Testis (tissue), 2 donors: Measurements from ENCODE around the gene GPBP1.
"Not testable (repeated sequence)": the region's sequence is repeated elsewhere in the genome, so short reads cannot be mapped to it uniquely, and the experiment has no call there.

ENCODE experiments used
- POLR2A ChIP-seq: fragments of 450-650 bp; IDR thresholded peaks from one replicate; pipeline ENCODE4 v1.6.1; 2017; ENCODE audit warnings: antibody characterized with exemption, mild to moderate bottlenecking, moderate library complexity
- TF ChIP-seq, protein P1 (sequence below), 3 experiments: fragments of 450-650 bp in 2 of 3; fragments of 200-600 bp in 1 of 3; sonication (generic) in 1 of 3; IDR thresholded peaks; one replicate each; pipeline ENCODE4 v1.5.1; 2016 to 2019; ENCODE audit warnings: antibody characterized with exemption in 3 of 3, mild to moderate bottlenecking in 2 of 3, moderate library complexity in 1 of 3

DNA sequence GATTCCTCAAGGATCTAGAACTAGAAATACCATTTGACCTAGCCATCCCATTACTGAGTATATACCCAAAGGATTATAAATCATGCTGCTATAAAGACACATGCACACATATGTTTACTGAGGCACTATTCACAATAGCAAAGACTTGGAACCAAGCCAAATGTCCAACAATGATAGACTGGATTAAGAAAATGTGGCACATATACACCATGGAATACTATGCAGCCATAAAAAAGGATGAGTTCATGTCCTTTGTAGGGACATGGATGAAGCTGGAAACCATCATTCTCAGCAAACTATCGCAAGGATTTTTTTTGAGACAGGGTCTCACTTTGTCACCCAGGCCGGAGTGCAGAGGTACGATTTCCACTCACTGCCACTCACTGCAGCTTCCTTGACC is 8.7 kb upstream of the GPBP1 start:
- TF ChIP-seq, protein P1, sequence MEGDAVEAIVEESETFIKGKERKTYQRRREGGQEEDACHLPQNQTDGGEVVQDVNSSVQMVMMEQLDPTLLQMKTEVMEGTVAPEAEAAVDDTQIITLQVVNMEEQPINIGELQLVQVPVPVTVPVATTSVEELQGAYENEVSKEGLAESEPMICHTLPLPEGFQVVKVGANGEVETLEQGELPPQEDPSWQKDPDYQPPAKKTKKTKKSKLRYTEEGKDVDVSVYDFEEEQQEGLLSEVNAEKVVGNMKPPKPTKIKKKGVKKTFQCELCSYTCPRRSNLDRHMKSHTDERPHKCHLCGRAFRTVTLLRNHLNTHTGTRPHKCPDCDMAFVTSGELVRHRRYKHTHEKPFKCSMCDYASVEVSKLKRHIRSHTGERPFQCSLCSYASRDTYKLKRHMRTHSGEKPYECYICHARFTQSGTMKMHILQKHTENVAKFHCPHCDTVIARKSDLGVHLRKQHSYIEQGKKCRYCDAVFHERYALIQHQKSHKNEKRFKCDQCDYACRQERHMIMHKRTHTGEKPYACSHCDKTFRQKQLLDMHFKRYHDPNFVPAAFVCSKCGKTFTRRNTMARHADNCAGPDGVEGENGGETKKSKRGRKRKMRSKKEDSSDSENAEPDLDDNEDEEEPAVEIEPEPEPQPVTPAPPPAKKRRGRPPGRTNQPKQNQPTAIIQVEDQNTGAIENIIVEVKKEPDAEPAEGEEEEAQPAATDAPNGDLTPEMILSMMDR (IDR thresholded peaks at IDR 0.05) = not testable (repeated sequence)
- not testable (repeated sequence) for TF ChIP-seq POLR2A
